HG02852 (cell line): ENCODE results near the gene ANXA5.

ENCODE experiments used
- ATAC-seq: cut with Tn5 transposase; IDR thresholded peaks from one replicate; pipeline ENCODE4 v1.9.1; 2021; ENCODE audit warnings: mild to moderate bottlenecking, moderate library complexity; ENCODE audit not compliant: unreplicated experiment

The ANXA5 gene

DNA sequence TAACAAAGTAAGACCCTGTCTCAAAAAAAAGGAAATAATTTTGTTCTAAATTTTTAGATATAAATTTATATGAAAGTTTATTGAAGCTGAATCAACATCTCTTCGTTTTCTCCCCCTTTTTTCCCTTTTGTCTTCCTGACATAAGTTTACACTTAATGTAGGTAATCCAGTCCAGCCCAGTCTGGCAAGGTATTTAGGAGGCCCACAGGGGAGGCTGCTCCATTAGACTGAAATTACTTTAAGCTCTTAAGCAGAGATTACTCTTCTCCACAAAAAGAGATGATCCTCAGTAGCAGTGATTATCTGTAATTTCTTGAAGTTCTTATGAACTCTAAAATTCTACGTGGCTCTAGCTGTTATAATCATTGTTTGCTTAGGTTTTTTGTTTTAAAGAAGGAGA is 46.0 kb downstream of the ANXA5 start:
- ATAC-seq: no peak

DNA sequence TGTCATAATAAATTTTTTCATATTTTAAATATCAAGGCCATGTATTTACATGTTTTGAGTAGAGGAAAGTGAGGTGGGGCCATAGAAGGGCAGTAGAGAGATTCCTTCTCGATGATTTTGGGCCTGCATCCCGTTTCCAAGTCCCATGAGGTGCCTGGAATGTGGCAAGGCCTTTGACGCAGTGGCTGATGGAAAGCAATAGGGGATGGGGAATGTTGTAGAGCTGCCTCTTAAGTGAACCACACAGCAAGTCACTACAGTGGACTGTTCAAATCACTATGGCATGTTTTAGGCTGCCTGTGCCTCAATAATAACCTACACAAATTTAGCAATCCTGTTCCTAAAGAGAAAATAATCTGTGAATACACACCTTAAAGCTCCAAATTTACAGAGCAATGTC is 48.3 kb downstream of the ANXA5 start:
- ATAC-seq: no peak

DNA sequence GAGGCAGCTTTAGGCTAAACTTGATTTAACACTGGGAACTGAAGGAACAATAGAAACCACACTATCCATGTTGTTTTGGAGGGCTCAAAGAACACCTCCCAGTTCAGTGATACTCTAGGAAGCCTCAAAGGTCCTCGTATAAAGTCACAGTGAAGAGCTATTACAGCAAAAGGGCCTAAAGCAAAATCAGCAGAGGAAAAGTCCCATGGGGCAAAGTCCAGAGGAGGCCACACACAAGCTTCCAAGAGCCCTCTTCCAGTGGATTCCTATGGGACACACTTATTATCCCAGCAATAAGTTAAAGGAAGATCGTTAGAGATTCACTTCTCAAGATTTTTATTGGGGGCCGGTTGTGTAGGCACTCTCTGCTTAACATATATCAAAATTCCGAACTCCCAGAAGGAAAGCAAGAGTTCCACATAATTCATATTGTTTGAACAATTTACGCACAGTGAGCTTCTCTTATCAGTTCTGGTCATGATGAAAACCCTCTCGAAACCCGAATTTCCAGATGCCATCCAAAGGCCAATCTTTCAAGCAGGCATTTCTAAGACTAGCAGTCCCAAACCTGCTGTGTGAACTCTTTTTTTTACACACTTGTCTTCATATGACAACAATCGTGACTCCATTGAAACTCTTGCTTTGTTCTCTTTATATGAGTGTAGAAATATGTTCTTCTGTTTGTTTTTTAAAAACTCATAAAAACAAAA is 53.7 kb downstream of the ANXA5 start:
- ATAC-seq: no peak

DNA sequence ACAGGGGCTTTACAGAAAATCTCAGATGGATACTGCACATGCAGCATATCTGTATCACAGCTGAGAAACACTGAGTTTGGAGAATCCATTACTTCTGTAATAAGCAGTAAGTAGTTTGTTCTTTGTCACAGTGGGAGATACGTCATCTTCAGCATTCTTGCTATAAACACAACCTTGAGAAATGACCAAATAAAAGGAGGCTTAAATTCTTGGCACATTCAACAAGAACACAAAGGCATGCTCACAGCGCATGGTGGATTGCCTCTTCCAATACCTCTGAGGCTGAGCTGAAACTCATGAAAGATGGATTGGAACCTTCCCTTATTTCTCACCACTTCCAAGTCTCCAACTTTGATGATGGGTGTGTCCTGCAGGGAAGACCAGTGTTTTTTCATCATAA is 54.5 kb downstream of the ANXA5 start:
- ATAC-seq: no peak

DNA sequence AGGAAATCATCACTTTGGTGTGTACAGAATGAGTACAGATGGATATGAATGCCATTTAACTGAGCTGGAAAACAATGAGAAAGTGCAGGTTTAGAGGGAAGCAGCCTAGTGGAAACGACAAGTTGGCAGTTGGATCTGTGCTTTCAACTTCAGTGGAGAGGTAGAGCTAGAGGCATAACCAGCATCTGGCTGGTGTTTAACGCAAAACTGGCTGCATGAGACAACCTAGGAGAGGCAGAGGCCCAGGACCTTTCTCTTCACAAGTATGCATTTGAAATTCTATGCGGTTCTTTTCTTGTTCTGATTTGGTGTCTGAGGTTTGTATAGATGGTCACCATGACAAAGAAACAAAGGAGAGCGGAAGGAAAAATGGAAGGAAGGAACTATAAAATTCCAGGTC is 63.1 kb downstream of the ANXA5 start:
- ATAC-seq: no peak

DNA sequence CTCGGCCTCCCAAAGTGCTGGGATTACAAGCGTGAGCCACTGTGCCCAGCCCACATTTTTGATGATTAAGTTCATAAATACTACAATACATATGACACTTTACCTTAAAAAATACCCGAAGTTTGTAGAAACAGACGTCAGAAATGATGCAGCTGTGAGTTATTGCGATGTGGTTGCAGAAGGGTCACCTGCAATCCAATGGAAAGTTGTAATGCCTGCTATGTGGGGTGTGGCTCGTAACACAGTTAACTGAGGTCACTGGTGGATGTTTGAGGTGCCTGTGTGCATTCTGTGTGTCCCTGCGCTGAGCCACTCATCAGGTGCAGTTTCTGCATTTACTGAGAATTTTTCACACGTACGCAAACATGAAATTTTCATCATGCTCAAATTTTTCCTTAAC is 64.1 kb downstream of the ANXA5 start:
- no peak for ATAC-seq
